H4 (cell line): ENCODE results near the gene PRR15L. TPM values are rescaled to one million over a fixed set of nuclear protein-coding genes. Genes with fewer than 3 reads are reported as not detected.

Source experiments
- DNase-seq: peaks from one replicate; pipeline ENCODE4 v3.0.0-alpha.2; 2015; ENCODE audit warnings: low spot score
- total RNA-seq: library from RNA; depleted of rRNA; stranded (reverse); fragments of >200 nt; shearing (Covaris generic); gene quantifications from 2 replicates; pipeline ENCODE4 v1.2.3, GENCODE V29; 2014

PRR15L gene
- total RNA-seq, 1 experiment from 2014 or later, result not detected

DNA sequence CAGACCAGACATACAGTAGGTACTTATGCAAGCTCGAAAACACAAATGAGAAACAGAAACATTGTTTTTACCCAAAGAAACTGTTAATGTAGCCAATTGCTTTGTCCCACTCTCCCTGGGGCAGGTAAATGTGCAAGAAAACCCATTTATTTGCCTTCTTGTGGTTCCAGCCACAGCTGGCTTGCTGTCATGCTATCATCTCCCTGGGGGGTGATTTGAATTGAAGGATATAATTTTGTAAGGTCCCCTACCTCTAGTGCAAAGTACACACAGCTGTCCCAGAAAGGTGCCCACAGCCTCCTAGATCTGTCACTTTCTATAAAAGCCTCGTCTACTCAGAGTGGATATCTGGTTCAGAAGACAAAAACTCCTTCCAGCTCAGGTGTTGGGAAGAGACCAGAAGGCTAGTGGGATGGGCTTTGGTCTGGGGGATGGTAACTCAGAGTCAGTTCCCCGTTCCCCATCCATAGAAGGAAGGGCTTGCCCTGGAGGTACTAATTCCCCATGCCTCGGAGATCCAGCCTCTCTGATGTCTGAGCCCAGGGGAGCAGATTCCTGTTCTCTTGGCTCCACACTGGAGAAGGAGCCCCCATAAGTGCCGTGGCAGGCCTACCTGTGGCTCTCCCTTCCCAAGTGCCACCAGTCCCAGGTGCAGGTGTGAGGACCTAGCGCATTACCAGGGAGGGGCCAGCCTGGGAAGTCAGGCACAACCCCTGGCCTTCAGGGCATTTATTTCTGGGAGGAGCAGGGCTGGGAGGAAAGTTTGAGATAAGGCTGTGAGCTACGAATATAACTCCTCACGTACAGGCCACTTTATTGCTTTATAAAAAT is 2.4 kb upstream of the PRR15L start:
- no peak for DNase-seq

- no peak for DNase-seq
Observed at GRCh38 chr17:47956791-47957590, 692 bp downstream of the PRR15L start.

GRCh38 chr17:47955497-47956461 is 1.9 kb downstream of the PRR15L start:
- no peak for DNase-seq

DNA sequence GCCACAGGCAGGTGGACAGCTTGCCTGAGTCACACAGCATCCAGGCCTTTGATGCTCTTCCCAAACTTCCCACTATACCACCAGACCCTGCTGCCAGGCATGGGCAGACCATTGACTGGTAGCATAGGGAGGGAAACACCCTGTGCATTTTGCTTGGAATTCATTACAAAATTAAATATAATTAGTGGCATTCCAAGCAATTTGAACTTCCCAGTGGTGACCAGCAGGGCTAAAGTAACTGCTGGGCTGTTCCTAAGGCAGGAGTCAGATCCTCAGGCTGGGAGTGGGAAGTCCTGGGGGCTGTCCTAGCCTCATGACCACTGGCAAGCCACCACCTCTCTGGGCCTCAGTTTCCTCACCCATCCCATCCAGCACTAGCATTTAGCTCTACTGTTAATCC is 3.8 kb downstream of the PRR15L start:
- no peak for DNase-seq

DNA sequence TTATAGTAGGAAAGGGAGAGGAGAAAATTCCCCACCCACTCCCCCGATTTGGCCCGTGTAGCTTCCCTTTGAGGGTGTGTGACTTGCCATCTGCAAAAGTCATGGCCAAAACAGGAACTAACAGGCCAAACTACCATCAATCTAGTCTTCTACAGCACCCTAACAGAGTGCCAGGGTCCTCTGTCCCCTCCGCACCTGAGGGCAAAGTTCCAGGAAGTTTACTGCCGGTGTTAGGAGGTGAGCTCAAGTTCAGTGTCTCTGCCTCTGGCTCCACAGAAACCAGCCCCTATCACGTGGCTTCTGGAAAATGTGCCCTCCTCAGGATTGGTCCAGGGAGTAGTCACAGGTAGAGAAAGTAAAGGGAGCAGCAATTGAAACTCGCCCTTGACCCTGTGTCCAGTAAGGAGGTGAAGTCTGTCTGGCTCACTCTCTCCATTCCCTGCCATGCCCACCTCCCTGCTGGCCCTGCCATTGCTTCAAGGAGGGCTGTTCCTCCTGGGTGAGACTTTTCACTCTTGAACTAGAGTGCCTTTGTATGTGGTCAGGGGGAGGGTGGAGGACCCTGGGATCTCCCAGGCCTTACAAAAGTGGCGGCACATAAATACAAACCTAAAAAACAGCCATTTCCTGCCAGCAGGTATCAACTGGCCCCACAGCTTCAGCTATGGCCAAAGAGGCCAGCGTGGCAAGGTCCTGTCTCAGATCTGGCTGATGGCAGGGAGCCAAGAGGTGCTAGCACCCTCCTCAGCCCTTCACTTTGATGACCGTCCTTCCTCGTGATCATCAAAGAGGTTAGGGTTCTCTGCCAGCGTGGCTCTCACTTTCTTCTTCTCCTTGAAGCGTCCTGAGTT is 5.3 kb downstream of the PRR15L start:
- DNase-seq, result no peak

- no peak for DNase-seq
Observed at GRCh38 chr17:47950448-47950847, 7.2 kb downstream of the PRR15L start.

- no peak for DNase-seq
Observed at GRCh38 chr17:47949946-47950345, 7.7 kb downstream of the PRR15L start.

DNA sequence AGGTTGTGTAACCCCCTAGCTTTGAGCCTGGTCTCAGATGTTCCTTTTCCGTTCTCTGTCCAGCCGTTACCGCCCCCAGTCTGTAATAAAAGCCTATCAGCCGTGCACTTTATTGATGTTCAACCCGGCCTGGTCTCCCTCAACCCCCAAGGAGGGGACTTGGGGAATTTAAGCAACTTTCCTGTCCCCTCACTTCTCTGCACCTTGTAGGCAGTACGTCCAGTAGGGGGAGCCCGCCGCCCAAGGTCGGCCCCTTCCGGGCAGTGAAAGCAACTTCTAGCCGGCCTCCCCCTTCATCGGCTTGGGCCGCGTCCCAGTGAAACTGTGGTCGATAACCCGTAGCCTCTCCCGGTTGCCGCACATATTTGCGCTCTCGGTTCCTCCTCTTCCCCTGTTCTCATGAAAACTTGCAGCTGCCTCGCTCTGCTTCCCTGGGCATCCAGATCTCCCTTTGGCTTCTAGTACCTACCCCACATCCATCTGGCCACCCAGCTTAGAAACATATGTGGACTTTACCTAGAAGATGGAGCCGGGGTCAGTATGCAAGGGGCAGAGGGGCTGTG is 8.4 kb downstream of the PRR15L start:
- peak; percentile 70 for DNase-seq

DNA sequence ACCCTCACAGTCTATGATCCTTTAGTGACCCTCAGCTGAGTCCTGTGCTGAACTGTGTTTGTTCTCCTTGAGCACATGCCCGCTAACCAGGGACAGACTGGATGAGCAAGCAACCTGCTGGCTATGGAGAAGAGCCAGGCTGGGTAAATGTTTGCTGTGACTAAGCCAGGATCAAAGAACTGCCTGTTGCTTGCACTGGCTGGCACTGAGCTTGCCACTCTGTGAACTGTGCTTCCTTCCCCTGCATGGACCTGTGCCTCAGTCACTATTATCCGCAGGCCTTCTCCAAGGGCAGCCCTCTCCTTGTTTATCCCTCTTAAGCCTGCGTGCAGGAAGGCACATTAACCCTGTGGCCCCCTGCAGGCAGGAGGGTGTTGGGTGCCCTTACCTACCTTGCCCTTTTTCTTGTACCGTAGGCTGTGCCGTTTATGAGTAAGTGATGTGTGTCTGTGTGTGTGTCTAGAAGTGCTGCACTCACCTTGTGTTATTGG is 8.9 kb downstream of the PRR15L start:
- DNase-seq, result no peak

- DNase-seq, result peak; percentile 86
Observed at GRCh38 chr17:47946929-47947397, 10.7 kb downstream of the PRR15L start.

- no peak for DNase-seq
Observed at GRCh38 chr17:47946516-47946915, 11.2 kb downstream of the PRR15L start.

GRCh38 chr17:47945529-47946508 is 11.9 kb downstream of the PRR15L start:
- DNase-seq, result no peak

DNA sequence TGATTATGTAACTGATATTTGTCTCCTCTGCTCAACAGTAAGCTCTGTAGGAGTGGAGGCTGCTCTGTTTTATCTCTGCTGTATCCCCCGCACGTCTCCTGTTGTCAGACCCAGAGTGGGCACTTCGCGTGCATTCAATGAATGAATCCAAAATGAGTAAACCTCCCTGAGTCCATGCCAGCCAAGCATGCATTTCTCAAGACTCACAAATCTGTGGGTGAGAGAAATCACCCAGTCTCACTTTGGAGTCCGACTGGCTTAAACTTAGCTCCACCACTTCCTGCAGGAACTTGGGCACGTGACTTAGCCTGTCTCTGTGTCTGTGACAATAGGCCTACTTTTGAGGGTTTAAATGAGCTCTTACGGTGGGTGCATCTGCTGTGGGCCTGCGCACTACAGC is 12.6 kb downstream of the PRR15L start:
- no peak for DNase-seq

DNA sequence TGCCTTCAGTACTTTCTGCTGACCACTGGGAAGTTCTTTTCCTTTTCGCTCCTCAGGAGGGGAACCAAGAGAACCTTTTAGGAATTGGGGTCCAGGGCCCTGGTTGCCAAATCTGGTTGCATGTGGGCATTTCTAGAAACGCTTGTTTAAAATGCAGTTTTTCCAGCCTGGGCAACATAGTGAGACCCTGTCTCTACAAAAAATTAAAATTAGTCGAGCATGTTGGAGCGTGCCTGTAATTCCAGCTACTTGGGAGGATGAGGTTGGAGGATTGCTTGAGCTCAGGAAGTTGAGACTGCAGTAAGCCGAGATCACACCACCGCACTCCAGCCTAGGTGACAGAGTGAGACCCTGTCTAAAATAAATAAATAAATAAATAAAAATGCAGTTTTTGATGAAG is 15.1 kb downstream of the PRR15L start:
- no peak for DNase-seq

DNA sequence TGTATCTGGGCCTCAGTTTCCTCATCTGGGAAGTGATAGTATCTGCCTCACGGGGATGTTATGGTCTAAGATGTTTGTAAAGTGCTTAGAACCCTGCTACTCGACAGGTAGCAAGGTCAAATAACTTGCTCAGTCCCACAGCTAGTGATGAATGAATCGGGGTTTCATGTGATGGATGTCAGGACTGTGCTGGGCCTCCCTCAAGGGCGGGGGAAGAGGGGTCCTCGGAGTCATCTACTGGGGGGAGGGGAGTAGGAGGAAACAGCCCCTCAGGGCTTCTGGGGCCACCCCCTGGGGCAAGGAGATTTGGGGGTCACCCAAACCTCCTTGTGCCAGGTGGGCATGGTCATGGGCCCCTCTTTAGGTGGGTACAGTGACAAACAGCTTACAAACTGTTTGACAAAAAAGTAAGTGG is 15.6 kb downstream of the PRR15L start:
- no peak for DNase-seq

GRCh38 chr17:47941246-47942095 is 16.2 kb downstream of the PRR15L start, which contains the start of gene PNPO:
PNPO (plus strand) TSS chr17:47941571; CDS start chr17:47941676, 105 bp downstream.
- peak; percentile 99 for DNase-seq

GRCh38 chr17:47937941-47938340 is 19.7 kb downstream of the PRR15L start:
- DNase-seq, result no peak

DNA sequence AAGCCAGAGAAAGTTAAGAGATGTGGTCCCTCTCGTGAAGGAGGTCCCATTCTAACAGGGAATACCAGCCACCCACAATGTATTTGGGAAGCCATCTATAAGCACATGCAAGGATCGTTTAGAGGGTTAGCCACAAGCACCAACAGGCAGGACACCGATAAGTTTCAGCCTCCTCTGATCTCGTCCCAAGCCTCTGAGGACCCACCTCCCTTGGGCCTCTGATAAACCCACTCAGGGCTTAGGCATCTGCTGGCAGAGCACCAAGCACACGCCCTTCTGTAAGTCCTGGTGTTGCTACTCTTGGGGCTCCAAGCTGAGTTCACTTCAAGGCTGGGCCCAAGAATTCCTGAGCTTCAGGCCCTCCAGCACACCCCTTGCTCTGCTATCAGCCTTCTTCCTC is 21.7 kb downstream of the PRR15L start:
- DNase-seq, result peak; percentile 67
